Transverse colon (tissue), 4 donors: ENCODE data around the gene NLGN2. TPM values are rescaled to one million over a fixed set of nuclear protein-coding genes. Genes with fewer than 3 reads are reported as not detected.

Experiments used
- DNase-seq: peaks from one replicate; pipeline ENCODE4 v3.0.0-alpha.2; 2019
- H3K27ac ChIP-seq, 4 donors: fragments of 200-600 bp; sonication (generic); 2 replicates each; pipeline ENCODE4 v1.5.1; 2016 to 2018; ENCODE audit warnings: inconsistent platforms in 4 of 4
- H3K27me3 ChIP-seq: fragments of 200-600 bp; sonication (generic); 2 replicates; pipeline ENCODE4 v1.5.1; 2017; ENCODE audit warnings: inconsistent platforms
- H3K36me3 ChIP-seq, 4 donors: fragments of 200-600 bp; sonication (generic); 2 replicates each; pipeline ENCODE4 v1.5.1; 2017 to 2019; ENCODE audit warnings: inconsistent platforms in 4 of 4
- H3K4me1 ChIP-seq, 4 donors: fragments of 200-600 bp; sonication (generic); 2 replicates each; pipeline ENCODE4 v1.5.1; 2017 to 2020; ENCODE audit warnings: inconsistent platforms in 4 of 4
- H3K4me3 ChIP-seq, 4 donors: fragments of 200-600 bp; sonication (generic); 1 replicate in 1 of 4; 2 replicates in 3 of 4; pipeline versions ENCODE4 v1.5.1 to v1.6.1; 2017 to 2019; ENCODE audit warnings: inconsistent platforms in 4 of 4
- H3K9me3 ChIP-seq, 2 donors: fragments of 200-600 bp; sonication (generic); 2 replicates each; pipeline ENCODE4 v1.5.1; 2017 to 2019; ENCODE audit warnings: inconsistent platforms in 2 of 2
- CTCF ChIP-seq, 5 experiments: fragments of 200-600 bp in 3 of 5; fragments of 450-650 bp in 2 of 5; sonication (generic) in 3 of 5; IDR thresholded peaks; 1 replicate in 2 of 5; 2 replicates in 3 of 5; pipeline ENCODE4 v1.5.1; 2016 to 2017; ENCODE audit warnings: antibody characterized with exemption in 5 of 5, inconsistent platforms in 3 of 5, mild to moderate bottlenecking in 2 of 5, moderate library complexity in 1 of 5
- EP300 ChIP-seq: sonication (generic); formaldehyde crosslinking; IDR thresholded peaks from one replicate; pipeline ENCODE4 v1.6.1; 2017; ENCODE audit warnings: antibody characterized with exemption, low read depth
- POLR2A ChIP-seq: fragments of 450-650 bp; IDR thresholded peaks from one replicate; pipeline ENCODE4 v1.6.1; 2016; ENCODE audit warnings: antibody characterized with exemption, mild to moderate bottlenecking, moderate library complexity
- POLR2AphosphoS5 ChIP-seq, 3 donors: sonication (generic); formaldehyde crosslinking; IDR thresholded peaks; one replicate each; pipeline ENCODE4 v1.6.1; 2016; ENCODE audit warnings: antibody characterized with exemption in 3 of 3
- WGBS, 2 donors: methylation state at CpG; one replicate each; pipeline ENCODE4 v1.1.5; 2018; ENCODE audit warnings: low coverage in 1 of 2; 5-methylcytosine and 5-hydroxymethylcytosine counted together
- in situ Hi-C, 4 donors: fragments of 200-750 bp; cut with MboI; loops; one replicate each; pipeline versions ENCODE4 v1.15.0 to v1.15.1; 2017; ENCODE audit warnings: low sequenced_read_pairs in 3 of 4, low pct_ligation_motif_present in 1 of 4, low pct_unique_long_range_greater_than_20kb in 1 of 4
- intact Hi-C: fragments of 100-400 bp; cut with DNase I; formaldehyde crosslinking; loops from one replicate; pipeline ENCODE4 v1.15.1; 2023; ENCODE audit warnings: low total_unique reads
- total RNA-seq, 4 donors: library from RNA; depleted of rRNA; stranded (reverse); fragments of >200 nt; gene quantifications; one replicate each; pipeline ENCODE4 v1.1.0, GENCODE V29; 2016

Gene NLGN2
- total RNA-seq, 4 donors from 2014 or later: 2.2 to 12.3 (median 3.9) TPM

- peak; percentile 75 for DNase-seq
- Histone ChIP-seq H3K27me3 (peaks cover 17% of the 10 kb centered on the region), H3K4me3 (peak overlapping the region; percentile 50 to 73 (median 58)), H3K27ac (peak overlapping the region; percentile 86 to 98 (median 94)), H3K4me1 (peaks cover 13 to 32% (median 22%) of the 10 kb centered on the region in 4 donors), H3K36me3 (no peaks in the 10 kb centered on the region), H3K9me3 (no peaks in the 10 kb centered on the region)
- TF ChIP-seq POLR2AphosphoS5 (IDR thresholded peaks at IDR 0.05) (peak in 2 of 3 donors; percentile 41 to 44), POLR2A (peak; percentile 3), EP300 (no peak), CTCF (IDR thresholded peaks at IDR 0.05) (no peak)
- 7 to 8% methylated on average over 2 to 14 of the region's 16 CpGs for WGBS, 2 donors
- intact Hi-C loops (no loop called here), in situ Hi-C loops (no loop called here)
Observed at GRCh38 chr17:7403043-7403726, 4.5 kb upstream of the NLGN2 start.

GRCh38 chr17:7403727-7403976 lies 4.0 kb upstream of the NLGN2 start:
- TF ChIP-seq POLR2A (no peak), CTCF (IDR thresholded peaks at IDR 0.05) (peak in 1 of 5 experiments; percentile 14)
- H3K9me3 ChIP-seq: no peaks in the 10 kb centered on the region
- peaks cover 13 to 32% (median 22%) of the 10 kb centered on the region in 4 donors for H3K4me1 ChIP-seq
- H3K27ac ChIP-seq: peak overlapping the region; percentile 86 to 98 (median 94)
- intact Hi-C loops: no loop called here
- peaks cover 17% of the 10 kb centered on the region for H3K27me3 ChIP-seq
- H3K4me3 ChIP-seq: peak overlapping the region; percentile 50 to 73 (median 58)
- in situ Hi-C loops: no loop called here
- DNase-seq: no peak
- WGBS, 2 donors: 0% methylated on average over 11 of the region's 13 CpGs; no CpG with 5 or more reads in 1 of the 2 donors
- no peaks in the 10 kb centered on the region for H3K36me3 ChIP-seq

- WGBS, 2 donors: 1% methylated on average over 38 of the region's 49 CpGs; no CpG with 5 or more reads in 1 of the 2 donors
- intact Hi-C loops: no loop called here
- peak within 1 kb of the TSS; percentile 50 to 84 (median 66) for H3K4me3 ChIP-seq
- DNase-seq: peak; percentile 99
- H3K9me3 ChIP-seq: no peaks in the 10 kb centered on the region
- no peaks in the 10 kb centered on the region for H3K36me3 ChIP-seq
- in situ Hi-C loops: no loop called here
- H3K27ac ChIP-seq: peak within 1 kb of the TSS; percentile 86 to 98 (median 94)
- TF ChIP-seq CTCF (IDR thresholded peaks at IDR 0.05) (peak in 1 of 5 experiments; percentile 41), POLR2AphosphoS5 (IDR thresholded peaks at IDR 0.05) (peak; percentile 99), EP300 (no peak), POLR2A (peak; percentile 98)
- peaks cover 17% of the 10 kb centered on the region for H3K27me3 ChIP-seq
- H3K4me1 ChIP-seq: peaks cover 13 to 32% (median 22%) of the 10 kb centered on the region in 4 donors
Observed at GRCh38 chr17:7403977-7404736, 3.5 kb upstream of the NLGN2 start, which contains the start of gene TMEM256. TMEM256 (minus strand) TSS chr17:7404097; CDS start chr17:7404084, 13 bp downstream.

- 4% methylated on average over 34 of the region's 65 CpGs; no CpG with 5 or more reads in 1 of the 2 donors for WGBS, 2 donors
- H3K9me3 ChIP-seq: no peaks in the 10 kb centered on the region
- peak; percentile 39 for TF ChIP-seq POLR2A
- TF ChIP-seq POLR2AphosphoS5 (IDR thresholded peaks at IDR 0.05): peak in 2 of 3 donors; percentile 63 to 68
- TF ChIP-seq EP300: no peak
- H3K36me3 ChIP-seq: no peaks in the 10 kb centered on the region
- peaks cover 17% of the 10 kb centered on the region for H3K27me3 ChIP-seq
- in situ Hi-C loops: no loop called here
- H3K4me3 ChIP-seq: peak overlapping the region; percentile 47 to 84 (median 66)
- peak overlapping the region; percentile 86 to 98 (median 94) for H3K27ac ChIP-seq
- DNase-seq: no peak
- intact Hi-C loops: no loop called here
- peaks cover 13 to 32% (median 22%) of the 10 kb centered on the region in 4 donors for H3K4me1 ChIP-seq
Observed at GRCh38 chr17:7404737-7405349, 2.8 kb upstream of the NLGN2 start.
